Testis (tissue), 2 donors: ENCODE measurements around the gene KMT2B.

Experiments
- POLR2A ChIP-seq: fragments of 450-650 bp; IDR thresholded peaks from one replicate; pipeline ENCODE4 v1.6.1; 2017; ENCODE audit warnings: antibody characterized with exemption, mild to moderate bottlenecking, moderate library complexity
- TF ChIP-seq, protein P1 (sequence below), 3 experiments: fragments of 450-650 bp in 2 of 3; fragments of 200-600 bp in 1 of 3; sonication (generic) in 1 of 3; IDR thresholded peaks; one replicate each; pipeline ENCODE4 v1.5.1; 2016 to 2019; ENCODE audit warnings: antibody characterized with exemption in 3 of 3, mild to moderate bottlenecking in 2 of 3, moderate library complexity in 1 of 3

DNA sequence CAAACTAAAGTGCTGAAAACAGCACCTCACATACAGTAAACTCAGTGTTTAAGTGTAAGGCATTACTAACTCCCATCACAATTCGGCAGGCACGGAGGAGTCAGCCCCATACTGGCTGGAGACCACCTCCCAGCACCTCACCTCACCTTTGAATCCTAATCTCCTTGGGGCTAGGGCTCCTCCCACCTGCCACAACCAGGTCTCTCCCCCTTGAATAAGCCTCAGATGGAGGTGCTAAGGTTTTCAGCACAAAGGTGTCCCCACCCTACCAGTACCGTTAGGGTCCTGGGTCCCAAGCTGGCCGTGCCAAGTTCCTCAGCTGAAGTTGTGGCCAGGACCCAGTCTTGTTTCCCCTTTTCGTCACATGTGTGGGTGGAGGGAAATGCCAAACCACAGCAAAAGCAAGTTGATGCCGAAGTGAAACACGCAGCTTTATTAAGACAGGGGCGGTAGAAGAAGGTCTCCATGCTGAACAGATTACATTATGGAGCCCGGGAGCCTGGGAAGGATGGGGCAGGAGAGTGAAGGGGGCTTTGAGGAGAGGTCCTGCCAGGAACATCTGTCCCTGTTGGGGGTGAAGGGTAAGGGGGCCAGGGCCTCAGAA is 24.4 kb downstream of the KMT2B start, which contains the start of gene IGFLR1:
- TF ChIP-seq, protein P1, sequence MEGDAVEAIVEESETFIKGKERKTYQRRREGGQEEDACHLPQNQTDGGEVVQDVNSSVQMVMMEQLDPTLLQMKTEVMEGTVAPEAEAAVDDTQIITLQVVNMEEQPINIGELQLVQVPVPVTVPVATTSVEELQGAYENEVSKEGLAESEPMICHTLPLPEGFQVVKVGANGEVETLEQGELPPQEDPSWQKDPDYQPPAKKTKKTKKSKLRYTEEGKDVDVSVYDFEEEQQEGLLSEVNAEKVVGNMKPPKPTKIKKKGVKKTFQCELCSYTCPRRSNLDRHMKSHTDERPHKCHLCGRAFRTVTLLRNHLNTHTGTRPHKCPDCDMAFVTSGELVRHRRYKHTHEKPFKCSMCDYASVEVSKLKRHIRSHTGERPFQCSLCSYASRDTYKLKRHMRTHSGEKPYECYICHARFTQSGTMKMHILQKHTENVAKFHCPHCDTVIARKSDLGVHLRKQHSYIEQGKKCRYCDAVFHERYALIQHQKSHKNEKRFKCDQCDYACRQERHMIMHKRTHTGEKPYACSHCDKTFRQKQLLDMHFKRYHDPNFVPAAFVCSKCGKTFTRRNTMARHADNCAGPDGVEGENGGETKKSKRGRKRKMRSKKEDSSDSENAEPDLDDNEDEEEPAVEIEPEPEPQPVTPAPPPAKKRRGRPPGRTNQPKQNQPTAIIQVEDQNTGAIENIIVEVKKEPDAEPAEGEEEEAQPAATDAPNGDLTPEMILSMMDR (IDR thresholded peaks at IDR 0.05) = no peak
- TF ChIP-seq POLR2A = no peak
